Kidney glomerular epithelial cell (primary cell): ENCODE measurements around the gene MRAS.
A peak's percentile ranks its signal among the peaks of the same experiment; 100 is the strongest.

Experiments
- DNase-seq: peaks from one replicate; lab custom pipeline; 2025; lab: John Stamatoyannopoulos, UW

The MRAS gene

DNA sequence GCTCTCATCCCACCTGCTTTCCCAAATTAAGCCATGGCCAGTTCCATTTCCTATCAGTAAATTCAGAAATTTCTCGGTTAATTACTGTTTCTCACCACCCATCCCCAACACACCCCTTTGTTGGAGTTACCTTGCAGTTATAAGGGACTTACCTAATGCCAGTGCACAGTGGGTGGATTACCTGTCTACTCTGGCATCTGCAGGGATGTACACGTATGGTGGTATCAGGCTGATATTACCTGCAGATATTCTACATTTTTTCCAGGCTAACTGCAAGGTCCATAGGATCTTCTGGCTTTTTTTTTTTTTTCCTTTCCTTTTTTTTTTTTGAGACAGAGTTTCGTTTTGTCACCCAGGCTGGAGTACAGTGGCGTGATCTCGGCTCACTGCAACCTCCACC lies 7.9 kb upstream of the MRAS start:
- no peak for DNase-seq

DNA sequence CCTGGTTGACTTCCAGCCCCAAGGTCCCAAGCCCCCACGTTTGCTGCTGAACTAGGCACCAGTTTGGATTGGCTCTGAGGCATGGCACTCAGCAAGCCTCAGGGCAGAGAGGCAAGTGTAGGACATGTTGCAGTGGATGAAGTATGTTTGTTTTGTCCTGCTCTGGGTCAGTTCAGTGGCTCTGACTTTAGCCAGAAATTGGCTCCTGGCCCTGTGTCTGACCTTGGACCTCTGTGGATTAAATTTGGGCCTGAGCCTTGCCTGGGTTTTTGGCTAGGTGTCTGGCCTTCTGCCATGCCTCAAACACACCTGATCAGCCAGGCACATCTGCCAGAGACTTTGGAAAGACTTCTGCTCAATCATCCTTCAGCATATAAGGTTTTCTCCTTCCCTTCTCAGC lies 3.6 kb upstream of the MRAS start:
- no peak for DNase-seq

DNA sequence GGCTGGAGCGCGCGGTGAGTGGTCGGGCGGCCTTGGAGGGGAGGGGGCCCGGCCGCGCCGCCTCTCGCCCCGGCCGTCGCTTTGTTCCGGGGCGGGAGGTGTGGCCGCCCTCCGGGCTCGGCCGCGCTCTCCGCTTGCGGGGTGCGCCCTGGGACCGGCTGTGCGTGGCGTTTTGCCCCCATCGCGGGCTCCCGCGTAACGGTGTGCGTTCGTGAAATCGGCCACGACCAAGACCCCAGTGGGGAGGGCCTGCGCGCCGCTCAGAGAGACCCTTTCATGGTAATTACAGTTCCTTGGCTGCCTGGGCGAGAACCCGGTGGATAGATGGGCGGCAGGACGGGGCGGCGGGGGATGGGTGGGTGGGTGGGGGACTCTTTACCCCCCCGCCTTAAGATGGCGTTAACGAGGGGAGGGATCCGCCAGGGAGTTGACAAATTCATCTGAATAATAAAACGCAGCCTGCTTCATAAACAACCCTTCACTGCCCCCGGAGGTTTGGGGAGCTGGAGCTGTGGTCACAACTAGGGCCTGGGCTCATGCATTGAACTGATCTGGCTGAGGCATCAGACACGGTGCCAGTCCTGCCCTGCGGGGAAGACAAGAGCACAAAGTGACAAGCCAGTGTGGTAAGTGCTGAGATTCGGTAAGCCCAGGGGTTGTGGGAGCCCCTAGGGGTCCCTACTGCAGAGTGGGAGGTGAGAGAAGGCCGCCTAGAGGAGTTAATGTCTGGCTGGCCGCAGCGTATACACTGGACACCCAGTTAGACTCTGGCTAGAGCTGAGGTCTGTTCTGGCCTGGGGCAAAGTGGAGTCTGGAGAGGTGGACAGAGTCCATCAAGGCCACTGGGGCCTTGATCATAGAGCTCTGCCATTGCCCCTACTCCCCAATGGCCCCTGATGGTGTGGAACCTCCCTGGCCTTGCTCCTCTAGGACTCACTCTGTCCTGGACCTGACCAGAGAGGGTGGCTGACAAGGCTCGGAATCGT lies 668 bp downstream of the MRAS start:
- DNase-seq, result no peak

DNA sequence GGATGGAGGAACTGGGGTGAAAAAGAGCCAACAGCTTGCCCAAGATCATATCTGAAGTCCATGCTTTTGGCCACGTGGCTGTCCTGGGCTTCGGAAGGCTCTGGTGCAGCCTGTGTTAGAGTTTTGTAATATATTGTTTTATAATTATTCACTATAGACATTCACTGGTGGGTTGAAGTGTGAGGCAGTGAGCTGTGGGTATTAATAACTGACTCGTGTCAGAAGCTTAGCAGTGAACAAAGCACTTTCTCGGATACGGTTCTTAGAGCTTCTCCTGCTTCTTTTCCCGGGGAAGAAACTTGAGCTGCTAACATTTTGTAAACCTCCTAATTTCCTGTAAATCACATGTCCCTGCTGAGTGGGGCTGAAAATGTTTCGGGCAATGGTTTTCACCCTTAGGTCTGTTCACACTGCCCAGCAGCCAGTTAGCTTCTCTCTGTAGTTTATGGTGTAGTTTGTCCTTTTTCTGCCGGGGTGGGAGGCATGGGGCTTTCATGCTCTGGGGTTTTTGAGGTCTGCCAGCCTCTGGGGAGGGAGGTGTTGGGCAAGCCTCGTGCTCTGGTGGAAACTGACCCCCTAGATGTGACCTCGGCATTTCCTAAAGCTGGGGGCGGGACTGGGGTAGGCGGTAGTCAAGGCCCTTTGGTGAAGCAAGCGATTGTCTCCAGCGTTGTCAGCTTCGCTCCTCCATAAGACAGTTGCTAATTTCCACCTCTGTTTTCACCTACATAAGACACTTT lies 1.7 kb downstream of the MRAS start:
- no peak for DNase-seq

DNA sequence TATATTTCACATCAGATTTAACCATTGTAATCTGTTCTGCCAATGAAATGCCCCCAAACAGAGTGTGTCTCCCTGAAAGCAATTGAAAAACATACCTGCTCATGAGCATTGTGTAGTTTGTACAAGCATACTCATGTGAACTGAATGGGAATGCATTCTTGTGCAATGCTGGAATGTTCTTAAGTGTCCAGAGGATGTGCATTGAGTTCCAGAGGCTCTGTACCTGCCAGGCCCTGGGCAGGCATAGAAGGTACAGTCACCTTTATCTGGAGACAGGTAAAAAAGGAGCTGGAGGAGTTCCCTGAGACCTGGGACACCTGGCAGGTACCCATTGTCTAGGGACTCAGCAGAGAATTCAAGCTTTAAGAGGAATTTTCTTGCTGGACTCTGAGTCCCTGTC lies 2.8 kb downstream of the MRAS start:
- DNase-seq, result no peak

DNA sequence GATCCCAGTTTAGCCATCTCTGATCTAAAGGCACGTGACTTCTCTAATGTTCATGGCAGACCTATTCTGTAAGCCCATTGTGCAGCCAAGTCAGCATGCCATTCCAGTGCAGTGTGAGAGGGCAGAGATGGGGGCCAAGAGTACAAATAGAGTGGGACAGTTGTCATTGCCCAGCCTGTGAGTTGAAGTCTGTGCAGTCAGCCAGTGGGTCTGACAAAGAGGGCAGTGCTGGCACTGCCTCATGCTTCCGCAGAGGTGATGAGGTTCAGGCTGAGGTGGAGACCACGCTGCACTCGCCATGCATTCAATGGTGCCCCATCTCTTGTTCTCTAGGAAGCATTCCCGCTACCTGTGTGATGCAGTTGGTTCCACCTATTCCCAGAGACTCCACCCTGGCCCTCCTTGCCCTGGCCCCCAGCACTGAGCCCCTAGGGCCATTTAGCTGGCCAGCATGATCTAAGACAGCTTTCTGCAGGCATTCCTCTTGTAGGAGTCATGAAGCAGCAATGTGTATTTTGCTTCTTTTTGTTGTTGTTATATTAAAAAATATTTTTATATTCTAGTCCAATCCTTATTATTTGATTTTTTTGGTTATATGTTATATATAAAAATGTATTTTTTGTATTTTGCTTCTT lies 3.7 kb downstream of the MRAS start:
- no peak for DNase-seq

DNA sequence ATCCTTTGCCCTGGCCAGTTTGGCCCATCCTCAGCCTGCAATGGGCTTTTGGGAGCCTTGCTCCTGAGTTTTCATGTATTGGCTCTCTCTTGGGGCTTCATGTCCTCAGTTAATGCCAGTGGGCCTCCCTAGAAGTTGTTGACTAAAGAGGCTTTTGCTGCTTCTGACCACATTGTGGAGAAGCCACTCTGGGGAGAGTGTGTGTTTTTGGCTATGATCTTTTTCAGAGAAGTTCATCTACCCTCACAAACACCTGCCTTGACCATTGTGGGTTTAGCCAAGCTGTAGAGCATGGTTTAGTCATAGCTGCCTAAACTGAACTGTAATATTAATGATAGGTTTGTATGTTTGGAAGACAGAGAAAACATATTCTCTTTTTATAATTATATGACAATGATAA lies 6.0 kb downstream of the MRAS start:
- no peak for DNase-seq

DNA sequence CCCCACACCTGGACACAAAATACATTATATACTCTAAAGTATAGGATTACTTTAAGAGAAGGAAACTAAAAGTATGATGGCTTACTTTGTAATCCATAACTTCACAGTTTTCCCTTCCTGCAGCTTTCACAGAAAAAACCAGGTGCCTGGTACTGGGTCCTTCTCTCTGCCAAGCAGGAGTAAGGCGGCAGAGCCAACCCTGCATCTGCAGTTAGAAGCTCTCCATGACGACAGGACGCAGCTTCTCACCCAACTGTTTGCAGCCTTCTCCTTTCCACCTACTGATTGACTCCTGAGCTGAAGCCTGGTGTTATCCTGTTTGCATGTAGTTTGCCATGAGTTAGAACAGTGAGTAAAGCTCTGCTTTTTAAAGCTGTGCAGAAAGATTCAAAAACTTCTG lies 6.7 kb downstream of the MRAS start:
- DNase-seq, result no peak

DNA sequence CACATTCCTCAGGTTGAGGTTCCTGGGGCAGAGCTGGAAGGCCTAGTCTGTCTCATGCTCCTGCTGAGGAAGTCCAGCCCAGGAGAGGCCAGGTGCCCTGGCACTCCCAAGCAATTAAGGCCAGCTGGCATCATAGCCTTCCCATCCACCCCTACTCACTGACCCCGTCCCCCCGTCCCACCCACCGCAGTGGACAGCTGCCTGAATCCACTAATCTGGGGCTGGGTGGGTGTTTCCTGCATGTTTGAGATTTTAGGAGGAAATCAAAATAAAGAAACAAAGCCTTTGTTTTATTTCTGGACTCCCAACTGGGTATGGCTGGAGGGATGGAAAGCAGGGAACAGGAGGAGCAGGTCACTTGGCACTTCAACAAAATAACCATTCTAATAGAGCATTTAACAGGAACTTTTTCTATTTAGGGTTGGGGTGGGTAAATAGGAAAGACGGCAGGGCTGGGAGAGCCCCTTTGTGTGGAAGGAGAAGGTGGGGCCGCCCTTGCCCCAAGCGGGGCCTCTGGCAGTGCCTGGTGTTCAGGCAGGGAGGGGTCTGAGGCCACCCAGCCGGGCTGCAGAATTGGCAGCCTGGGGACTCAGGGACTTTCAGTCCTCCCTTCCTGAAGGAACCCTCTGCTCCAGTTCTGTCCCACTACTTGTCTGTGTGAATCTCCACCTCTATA lies 8.5 kb downstream of the MRAS start:
- DNase-seq, result no peak

DNA sequence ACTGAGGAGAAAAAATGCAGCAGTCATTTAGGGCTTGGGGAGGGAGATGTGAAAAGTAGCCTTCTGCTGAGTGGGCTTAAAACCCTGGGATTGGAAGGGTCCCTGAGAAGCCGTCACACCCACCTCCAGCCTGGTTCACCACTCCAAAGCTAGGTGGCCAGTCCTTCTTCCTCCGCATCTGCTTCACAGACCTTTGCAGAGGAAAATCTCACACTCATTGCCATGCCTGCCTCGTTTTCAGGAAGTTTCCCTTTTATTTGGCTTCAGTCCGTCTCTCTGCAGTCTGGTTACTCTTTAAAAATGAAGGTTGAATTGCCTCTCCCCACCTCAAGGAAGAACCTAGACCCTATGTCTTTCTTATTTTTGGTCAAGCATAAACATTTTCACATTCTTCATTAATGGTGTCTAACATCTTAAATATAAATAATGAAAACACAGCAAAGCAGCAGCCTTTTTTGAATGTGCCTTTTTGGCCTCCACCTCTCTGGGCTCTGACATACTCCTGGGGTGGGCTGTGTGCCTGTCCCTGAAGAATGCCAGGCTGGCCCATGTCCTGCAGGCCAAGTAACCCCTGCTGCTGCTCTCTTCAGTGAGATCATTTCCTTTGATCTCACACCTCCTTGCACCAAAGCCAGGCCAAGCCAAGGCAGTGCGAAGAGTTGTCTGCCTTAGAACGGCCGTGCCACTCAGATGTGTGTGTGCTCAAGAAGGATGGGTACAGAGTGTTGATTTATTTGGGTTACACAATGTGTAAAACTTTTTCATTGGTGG lies 11.0 kb downstream of the MRAS start:
- DNase-seq, result no peak

DNA sequence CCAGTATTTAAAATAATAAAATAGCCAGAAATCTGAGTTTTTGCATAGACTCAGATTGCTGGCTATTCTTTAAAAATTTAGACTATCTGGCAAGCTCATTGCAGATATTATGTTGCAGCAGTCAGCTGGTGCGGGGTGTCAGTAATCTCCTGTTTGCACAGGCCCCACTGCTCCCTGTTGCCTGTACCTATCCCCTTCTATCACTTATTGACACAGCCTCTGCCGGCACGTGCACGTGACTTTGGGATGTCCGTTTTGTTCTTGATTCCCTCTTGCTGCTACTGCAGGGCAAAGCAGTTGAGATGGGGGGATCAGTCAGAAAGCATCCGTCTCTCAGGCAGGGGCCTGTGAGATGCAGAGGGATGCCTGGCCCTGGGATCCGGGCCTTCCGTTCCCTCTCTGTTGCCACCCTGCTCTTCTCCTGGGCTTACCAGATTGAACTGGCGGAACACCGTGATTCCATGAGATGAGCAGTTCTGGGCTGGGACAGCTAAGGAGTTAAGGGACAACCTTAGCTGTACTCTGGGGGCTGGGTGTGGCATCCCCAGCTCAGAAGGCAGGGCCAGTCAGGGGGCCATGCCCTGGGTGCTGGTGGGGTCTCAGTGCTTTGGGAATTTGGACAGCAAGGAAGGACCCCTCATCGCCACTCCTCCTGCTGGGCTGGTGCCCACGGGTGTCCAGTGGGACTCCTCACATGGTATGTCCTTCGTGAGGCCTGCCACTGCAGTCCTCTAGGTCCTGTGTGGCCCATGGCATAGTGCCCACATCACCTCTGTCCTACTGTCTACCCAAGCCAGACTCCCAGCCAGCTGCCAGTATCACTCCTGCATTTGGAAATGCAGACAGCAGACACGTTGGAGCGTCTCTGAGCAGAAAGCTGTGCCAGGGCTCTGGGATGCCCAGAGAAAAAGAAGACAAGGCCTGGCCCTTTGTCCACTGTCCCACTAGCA lies 11.8 kb downstream of the MRAS start:
- DNase-seq, result no peak

DNA sequence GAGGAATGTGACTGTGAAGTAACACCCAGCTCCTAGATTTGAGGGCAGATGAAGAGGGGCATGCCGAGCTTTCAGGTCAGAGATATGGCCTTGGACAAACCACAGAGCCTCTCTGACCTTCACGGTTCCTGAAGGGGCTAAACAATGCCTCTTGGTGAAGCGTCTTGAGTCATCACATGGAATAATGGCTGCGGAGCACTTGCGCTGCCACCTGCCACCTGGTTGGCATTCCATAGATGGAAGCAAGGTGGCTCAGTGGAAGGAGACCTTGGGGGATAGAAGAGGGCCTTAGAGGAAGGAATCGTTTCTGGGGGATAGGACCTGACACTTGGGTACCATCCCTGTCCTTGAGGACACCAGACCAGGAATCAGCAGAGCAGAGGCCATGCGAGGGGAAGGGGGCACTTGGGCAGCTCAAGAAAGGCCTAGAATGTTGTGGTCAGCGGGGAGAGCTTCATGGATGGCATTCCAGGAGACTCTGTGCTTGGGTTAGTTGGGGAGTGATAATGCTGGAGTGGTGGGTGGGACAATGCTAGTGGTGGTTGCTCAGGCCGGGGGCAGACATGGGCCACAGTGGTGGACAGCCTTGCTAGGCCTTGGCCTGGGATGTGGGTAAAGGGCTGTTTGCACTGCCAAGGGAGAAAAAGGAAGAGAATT lies 12.6 kb downstream of the MRAS start:
- no peak for DNase-seq

DNA sequence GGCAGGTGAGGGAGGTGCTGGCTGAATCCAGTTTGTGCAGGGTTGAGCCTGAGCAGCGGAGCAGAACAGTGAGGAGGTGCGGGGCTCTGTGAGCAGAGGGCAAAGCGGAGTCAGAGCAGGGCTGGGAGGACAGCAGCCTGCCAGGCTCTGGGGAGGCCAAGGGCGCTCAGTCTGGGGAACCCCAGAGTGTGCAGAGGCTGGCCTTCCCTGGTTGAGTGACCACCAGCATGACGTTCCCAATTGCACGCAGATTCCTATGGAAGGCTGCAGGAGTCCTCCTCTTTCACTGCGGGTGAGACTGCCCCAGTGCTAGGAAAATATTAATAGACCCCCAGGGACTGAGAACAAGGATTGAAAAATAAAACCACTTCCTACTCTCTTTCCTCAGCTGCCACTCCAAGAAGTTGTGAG lies 13.2 kb downstream of the MRAS start:
- peak; percentile 88 for DNase-seq

DNA sequence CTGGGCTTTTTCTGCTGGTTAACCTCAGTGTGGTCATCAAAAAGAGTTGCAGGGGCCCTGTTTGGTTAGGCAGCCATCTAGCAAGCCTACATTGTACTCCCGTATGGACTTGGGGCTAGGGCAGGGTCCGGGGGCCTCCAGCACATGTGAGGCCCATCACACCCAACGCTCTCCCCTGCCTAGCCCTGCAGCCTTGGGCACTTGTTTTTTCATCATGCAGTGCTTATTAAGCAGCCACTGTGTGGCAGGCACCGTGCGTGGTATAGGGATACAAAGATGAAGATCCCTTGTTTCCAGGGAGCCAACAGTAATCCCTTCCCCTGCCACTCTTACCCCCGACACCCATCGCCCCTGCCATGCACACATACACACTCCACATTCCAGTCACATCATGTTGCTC lies 14.2 kb downstream of the MRAS start:
- DNase-seq, result no peak

DNA sequence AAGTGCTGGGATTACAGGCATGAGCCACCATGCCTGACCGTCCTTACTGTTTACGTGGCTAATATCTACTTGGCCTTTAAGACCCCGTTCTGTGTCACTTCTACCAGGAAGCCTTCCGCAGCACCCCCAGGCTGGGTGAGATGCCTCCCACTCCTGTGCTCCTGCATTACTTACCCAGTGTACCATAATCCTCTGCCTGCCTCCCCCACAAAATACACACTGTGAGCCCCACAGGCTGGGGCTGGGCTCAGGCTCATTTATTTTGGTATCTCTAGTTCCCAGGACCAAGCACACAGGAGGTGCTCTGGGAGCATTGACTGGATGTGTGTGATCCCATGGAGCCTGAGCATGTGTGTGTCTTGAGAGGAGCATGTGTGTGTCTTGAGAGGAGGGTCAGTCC lies 14.9 kb downstream of the MRAS start:
- DNase-seq, result no peak

DNA sequence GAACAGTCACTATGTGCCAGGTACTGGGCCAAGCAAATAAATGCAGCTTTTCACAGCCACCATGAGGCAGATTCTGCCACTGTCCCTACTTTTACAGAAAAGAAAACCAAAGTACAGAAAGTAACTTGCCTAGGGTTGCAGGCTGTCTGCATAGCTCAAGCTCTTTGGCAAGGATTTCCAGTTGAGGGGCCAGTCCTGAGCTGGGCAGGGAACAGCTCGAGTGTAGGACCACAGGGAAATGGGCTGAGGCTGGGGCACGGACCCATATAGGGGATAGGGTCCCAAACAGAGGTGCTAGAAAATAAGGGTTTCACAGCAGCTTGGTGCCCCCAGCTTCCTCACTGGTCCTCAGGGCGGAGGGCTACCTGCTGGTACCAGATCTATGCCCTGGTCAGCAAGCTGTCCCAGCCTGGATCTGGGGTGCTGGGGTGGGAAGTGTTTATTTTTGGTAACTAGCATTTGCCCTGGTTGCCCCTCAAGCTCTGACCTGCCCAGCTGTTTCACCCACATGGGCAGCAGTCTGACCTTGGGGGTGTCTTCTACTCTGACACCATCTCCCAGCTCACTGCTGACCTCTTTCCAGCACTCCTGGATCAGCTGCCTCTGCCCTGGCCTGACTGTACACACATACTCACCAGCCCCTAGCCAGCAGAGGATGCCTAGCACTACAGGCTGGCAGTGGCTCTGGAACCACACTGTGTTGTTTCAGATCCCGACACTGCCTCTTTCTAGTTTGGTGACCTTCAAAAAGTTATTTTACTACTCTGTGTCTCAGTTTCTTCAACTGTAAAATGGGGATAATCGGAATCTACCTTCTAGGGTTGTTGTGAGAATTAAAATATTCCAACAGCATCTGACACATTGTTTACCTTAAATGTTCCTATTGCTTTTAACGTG lies 16.2 kb downstream of the MRAS start:
- DNase-seq, result no peak

DNA sequence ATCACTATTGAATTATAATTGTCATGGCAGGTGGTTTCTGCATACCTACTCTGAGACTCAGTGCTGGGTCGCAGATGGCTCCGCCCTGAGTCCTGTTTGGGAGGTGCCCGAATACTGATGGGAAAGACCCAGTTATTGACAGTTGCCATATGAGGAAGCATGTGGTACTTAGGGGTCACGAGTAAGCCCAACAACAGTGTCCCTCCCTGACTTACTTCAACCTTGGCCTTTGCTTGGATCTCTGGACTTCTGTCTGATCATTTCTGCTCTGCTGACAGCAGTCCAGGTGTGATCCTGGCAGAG lies 16.8 kb downstream of the MRAS start:
- DNase-seq, result no peak

DNA sequence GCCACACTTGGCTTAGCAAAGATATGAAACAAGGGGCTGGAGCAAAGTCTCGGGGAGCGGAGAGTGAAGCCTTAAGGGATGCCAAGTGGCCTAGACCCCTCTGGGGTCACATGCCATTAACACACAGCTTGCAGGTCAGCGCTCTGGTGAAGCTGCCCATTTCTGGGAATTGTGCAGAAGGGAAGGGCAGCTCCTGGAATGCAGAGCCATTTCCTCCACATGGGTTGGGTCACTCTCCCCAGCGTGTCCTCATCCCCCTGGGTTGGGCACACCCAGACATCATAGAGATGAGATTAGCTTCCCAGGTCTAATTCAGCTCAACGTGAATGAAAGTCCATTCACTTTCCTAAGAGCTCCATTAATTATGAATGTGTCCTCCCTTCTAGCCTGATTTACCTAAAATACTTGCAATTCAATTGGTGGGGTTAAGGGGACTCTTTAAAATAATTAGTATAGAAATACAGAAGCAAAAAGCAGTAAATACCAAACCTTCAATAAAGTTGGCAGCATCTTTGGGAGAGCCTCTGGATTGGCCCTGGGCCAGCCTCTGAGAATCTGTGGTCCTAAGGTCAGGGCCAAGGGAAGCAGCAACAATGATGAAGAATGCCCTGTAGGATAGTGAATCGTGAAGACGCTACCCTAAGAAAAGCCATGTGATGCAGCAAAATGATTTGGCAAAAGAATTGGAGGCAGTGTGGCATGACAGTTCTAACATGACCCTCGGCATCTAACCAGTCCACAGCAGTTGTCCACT lies 17.8 kb downstream of the MRAS start:
- no peak for DNase-seq
